Measurements from ENCODE around the gene CLDN16. TPM values are rescaled to one million over a fixed set of nuclear protein-coding genes. Genes with fewer than 3 reads are reported as not detected.
A peak's percentile ranks its signal among the peaks of the same experiment; 100 is the strongest.

Gene CLDN16
- total RNA-seq, 1 experiment from 2014 or later = not detected

DNA sequence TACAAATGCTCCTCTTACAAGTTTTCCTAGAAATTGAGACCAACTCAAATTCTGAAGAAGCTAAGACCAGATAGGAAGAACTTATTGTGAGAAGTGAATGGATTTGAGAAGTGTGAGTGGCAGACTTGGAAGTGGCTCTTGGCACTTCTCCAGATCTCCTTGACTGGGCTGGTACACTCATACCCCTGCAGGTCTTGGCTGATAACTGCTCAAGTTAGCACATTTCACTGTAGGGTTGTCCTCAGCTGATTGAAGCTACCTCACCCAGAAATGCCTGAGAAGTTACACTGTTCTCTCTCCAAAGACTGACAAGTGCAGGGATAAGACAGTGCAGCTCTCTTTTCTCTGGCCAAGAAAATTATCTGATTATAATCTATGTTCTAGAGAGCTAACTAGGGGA, 49.2 kb upstream of the CLDN16 start:
- H3K27ac ChIP-seq (ENCODE audit: low read depth, low read length) = no peak overlapping the region
- H3K4me3 ChIP-seq (replicated peaks in 1 of 2; ENCODE audit: low read depth in 1 of 2, low read length in 2 of 2) = no peak overlapping the region
- peaks cover 0 to 7% of the 10 kb centered on the region in 2 experiments; a peak in 2 of 4 replicates for H3K4me1 ChIP-seq (ENCODE audit: control insufficient read depth in 1 of 2, insufficient read depth in 2 of 2, low read length in 2 of 2)
- ChIA-PET POLR2A (no interaction called here), RAD21 (ENCODE audit: low non-redundant PET in 1 of 2, low total read pairs in 2 of 2, uncharacterized antibody in 2 of 2, unreplicated experiment in 2 of 2) (no interaction called here), CTCF (interaction anchor here (2.7 kb wide), 1 partner anchor 16 kb away, joined by 10 read pairs; the partner anchor contains the start of gene CLDN1)
- DNase-seq (ENCODE audit: low read depth, low spot score) = peak; percentile 13
- no peak overlapping the region for H3K9ac ChIP-seq (ENCODE audit: low read length)
- ATAC-seq = peak; percentile 74
- H3K4me2 ChIP-seq (ENCODE audit: low read length) = no peak overlapping the region
- H2AFZ ChIP-seq (ENCODE audit: low read depth, low read length, poor library complexity, severe bottlenecking) = no peak overlapping the region
- intact Hi-C loops (cut with micrococcal nuclease) = no loop called here
- H3K27me3 ChIP-seq (ENCODE audit: insufficient read depth, low read length) = no peaks in the 10 kb centered on the region
- no peaks in the 10 kb centered on the region for H3K9me2 ChIP-seq (ENCODE audit: insufficient read depth)
- H3K9me3 ChIP-seq (ENCODE audit: control insufficient read depth in 1 of 2, insufficient read depth in 1 of 2, low read depth in 1 of 2, low read length in 2 of 2) = no peaks in the 10 kb centered on the region
- BruUV-seq (replicated peaks) = no TSS peak
- no peaks in the 10 kb centered on the region for H3K79me2 ChIP-seq (ENCODE audit: insufficient read depth, low read length)
- no peaks in the 10 kb centered on the region for H3K36me3 ChIP-seq (ENCODE audit: control insufficient read depth in 1 of 2, insufficient read depth in 2 of 2, low read length in 2 of 2)
- TF ChIP-seq, protein P1, sequence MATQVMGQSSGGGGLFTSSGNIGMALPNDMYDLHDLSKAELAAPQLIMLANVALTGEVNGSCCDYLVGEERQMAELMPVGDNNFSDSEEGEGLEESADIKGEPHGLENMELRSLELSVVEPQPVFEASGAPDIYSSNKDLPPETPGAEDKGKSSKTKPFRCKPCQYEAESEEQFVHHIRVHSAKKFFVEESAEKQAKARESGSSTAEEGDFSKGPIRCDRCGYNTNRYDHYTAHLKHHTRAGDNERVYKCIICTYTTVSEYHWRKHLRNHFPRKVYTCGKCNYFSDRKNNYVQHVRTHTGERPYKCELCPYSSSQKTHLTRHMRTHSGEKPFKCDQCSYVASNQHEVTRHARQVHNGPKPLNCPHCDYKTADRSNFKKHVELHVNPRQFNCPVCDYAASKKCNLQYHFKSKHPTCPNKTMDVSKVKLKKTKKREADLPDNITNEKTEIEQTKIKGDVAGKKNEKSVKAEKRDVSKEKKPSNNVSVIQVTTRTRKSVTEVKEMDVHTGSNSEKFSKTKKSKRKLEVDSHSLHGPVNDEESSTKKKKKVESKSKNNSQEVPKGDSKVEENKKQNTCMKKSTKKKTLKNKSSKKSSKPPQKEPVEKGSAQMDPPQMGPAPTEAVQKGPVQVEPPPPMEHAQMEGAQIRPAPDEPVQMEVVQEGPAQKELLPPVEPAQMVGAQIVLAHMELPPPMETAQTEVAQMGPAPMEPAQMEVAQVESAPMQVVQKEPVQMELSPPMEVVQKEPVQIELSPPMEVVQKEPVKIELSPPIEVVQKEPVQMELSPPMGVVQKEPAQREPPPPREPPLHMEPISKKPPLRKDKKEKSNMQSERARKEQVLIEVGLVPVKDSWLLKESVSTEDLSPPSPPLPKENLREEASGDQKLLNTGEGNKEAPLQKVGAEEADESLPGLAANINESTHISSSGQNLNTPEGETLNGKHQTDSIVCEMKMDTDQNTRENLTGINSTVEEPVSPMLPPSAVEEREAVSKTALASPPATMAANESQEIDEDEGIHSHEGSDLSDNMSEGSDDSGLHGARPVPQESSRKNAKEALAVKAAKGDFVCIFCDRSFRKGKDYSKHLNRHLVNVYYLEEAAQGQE (IDR thresholded peaks at IDR 0.05; ENCODE audit: low read depth) = no peak
- TF ChIP-seq EZH2 (IDR thresholded peaks at IDR 0.05) (no peak), SP1 (IDR thresholded peaks at IDR 0.05; ENCODE audit: low read depth) (no peak), JUND (IDR thresholded peaks at IDR 0.05) (no peak), ZNF274 (IDR thresholded peaks at IDR 0.05; ENCODE audit: low read depth, low read length) (no peak), TCF7L2 (IDR thresholded peaks at IDR 0.05; ENCODE audit: borderline replicate concordance, extremely low read depth, insufficient read depth, insufficient read length) (no peak), POLR2A (IDR thresholded peaks at IDR 0.05; ENCODE audit: borderline replicate concordance, extremely low read depth, insufficient read depth, insufficient read length) (no peak), EGR1 (IDR thresholded peaks at IDR 0.05; ENCODE audit: low read depth) (no peak), CEBPB (IDR thresholded peaks at IDR 0.05; ENCODE audit: low read depth) (no peak), SRF (IDR thresholded peaks at IDR 0.05; ENCODE audit: low read depth) (no peak), ELF1 (IDR thresholded peaks at IDR 0.05; ENCODE audit: borderline replicate concordance, low read depth) (no peak), YY1 (IDR thresholded peaks at IDR 0.05; ENCODE audit: extremely low read depth, insufficient replicate concordance, low read depth, low read length) (no peak), FOSL1 (IDR thresholded peaks at IDR 0.05; ENCODE audit: low read depth) (no peak), SIN3A (IDR thresholded peaks at IDR 0.05; ENCODE audit: low read depth) (no peak), CBX3 (IDR thresholded peaks at IDR 0.05; ENCODE audit: low read depth) (no peak), POLR2AphosphoS5 (IDR thresholded peaks at IDR 0.05; ENCODE audit: low read depth, low read length) (no peak)
- TF ChIP-seq, protein P2, sequence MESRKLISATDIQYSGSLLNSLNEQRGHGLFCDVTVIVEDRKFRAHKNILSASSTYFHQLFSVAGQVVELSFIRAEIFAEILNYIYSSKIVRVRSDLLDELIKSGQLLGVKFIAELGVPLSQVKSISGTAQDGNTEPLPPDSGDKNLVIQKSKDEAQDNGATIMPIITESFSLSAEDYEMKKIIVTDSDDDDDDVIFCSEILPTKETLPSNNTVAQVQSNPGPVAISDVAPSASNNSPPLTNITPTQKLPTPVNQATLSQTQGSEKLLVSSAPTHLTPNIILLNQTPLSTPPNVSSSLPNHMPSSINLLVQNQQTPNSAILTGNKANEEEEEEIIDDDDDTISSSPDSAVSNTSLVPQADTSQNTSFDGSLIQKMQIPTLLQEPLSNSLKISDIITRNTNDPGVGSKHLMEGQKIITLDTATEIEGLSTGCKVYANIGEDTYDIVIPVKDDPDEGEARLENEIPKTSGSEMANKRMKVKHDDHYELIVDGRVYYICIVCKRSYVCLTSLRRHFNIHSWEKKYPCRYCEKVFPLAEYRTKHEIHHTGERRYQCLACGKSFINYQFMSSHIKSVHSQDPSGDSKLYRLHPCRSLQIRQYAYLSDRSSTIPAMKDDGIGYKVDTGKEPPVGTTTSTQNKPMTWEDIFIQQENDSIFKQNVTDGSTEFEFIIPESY (IDR thresholded peaks at IDR 0.05; ENCODE audit: extremely low read depth, insufficient replicate concordance, low read length) = no peak
- TF ChIP-seq, protein P3, sequence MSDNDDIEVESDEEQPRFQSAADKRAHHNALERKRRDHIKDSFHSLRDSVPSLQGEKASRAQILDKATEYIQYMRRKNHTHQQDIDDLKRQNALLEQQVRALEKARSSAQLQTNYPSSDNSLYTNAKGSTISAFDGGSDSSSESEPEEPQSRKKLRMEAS (IDR thresholded peaks at IDR 0.05) = no peak
- TF ChIP-seq, protein P4, sequence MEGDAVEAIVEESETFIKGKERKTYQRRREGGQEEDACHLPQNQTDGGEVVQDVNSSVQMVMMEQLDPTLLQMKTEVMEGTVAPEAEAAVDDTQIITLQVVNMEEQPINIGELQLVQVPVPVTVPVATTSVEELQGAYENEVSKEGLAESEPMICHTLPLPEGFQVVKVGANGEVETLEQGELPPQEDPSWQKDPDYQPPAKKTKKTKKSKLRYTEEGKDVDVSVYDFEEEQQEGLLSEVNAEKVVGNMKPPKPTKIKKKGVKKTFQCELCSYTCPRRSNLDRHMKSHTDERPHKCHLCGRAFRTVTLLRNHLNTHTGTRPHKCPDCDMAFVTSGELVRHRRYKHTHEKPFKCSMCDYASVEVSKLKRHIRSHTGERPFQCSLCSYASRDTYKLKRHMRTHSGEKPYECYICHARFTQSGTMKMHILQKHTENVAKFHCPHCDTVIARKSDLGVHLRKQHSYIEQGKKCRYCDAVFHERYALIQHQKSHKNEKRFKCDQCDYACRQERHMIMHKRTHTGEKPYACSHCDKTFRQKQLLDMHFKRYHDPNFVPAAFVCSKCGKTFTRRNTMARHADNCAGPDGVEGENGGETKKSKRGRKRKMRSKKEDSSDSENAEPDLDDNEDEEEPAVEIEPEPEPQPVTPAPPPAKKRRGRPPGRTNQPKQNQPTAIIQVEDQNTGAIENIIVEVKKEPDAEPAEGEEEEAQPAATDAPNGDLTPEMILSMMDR (IDR thresholded peaks at IDR 0.05 in 2 of 3, conservative IDR thresholded peaks at IDR 0.05 in 1 of 3; ENCODE audit: borderline replicate concordance in 1 of 3, insufficient read depth in 1 of 3, low read depth in 2 of 3, low read length in 2 of 3) = no peak
- TF ChIP-seq, protein P5, sequence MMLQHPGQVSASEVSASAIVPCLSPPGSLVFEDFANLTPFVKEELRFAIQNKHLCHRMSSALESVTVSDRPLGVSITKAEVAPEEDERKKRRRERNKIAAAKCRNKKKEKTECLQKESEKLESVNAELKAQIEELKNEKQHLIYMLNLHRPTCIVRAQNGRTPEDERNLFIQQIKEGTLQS (IDR thresholded peaks at IDR 0.05) = no peak
- no peaks in the 10 kb centered on the region for H4K20me1 ChIP-seq (ENCODE audit: insufficient read depth)

All from HCT116 (cell line).